H1 (cell line): ENCODE data around the gene SRSF6. TPM values are rescaled to one million over a fixed set of nuclear protein-coding genes. Genes with fewer than 3 reads are reported as not detected.

Experiments
- CTCF ChIA-PET: fragments of 300-600 bp; sonication (Branson Sonifier 250); formaldehyde crosslinking; loops from one replicate; lab custom pipeline; 2021; ENCODE audit not compliant: partially characterized antibody; lab: Charles Lee
- POLR2A ChIA-PET: fragments of 300-600 bp; sonication (Branson Sonifier 250); formaldehyde crosslinking; loops from one replicate; lab custom pipeline; 2021; ENCODE audit warnings: inconsistent platforms; ENCODE audit not compliant: partially characterized antibody; lab: Charles Lee
- DNase-seq, 2 experiments: peaks; one replicate each; pipeline versions ENCODE4 v3.0.0 to v3.0.0-alpha.2; 2010 to 2022; ENCODE audit warnings: low spot score in 2 of 2, low read depth in 1 of 2, mixed read lengths in 1 of 2
- FAIRE-seq: peaks from 2 replicates; lab custom pipeline; 2011; peaks lifted over from hg19 to GRCh38; lab: Jason Lieb, UNC
- H2AFZ ChIP-seq: 2 replicates; pipeline ENCODE4 v1.8.1; 2012; ENCODE audit warnings: low read length, inconsistent platforms
- H2AK5ac ChIP-seq: 2 replicates; pipeline ENCODE4 v1.6.1; 2013; ENCODE audit warnings: low read depth, low read length
- H2BK120ac ChIP-seq: replicated peaks from 2 replicates; pipeline ENCODE3; 2013; ENCODE audit warnings: low read depth, low read length, inconsistent platforms
- H2BK12ac ChIP-seq: 2 replicates; pipeline ENCODE4 v1.6.1; 2013; ENCODE audit warnings: low read depth, low read length
- H2BK15ac ChIP-seq: 2 replicates; pipeline ENCODE4 v1.6.1; 2013; ENCODE audit warnings: low read length
- H2BK20ac ChIP-seq: 2 replicates; pipeline ENCODE4 v1.6.1; 2013; ENCODE audit warnings: low read length
- H2BK5ac ChIP-seq: 2 replicates; pipeline ENCODE4 v1.6.1; 2013; ENCODE audit warnings: low read depth, low read length
- H3K14ac ChIP-seq: 2 replicates; pipeline ENCODE4 v1.6.1; 2013; ENCODE audit warnings: inconsistent platforms; ENCODE audit not compliant: insufficient read length
- H3K18ac ChIP-seq: 2 replicates; pipeline ENCODE4 v1.6.1; 2013; ENCODE audit warnings: low read length; ENCODE audit errors: extremely low read depth
- H3K23ac ChIP-seq: 2 replicates; pipeline ENCODE4 v1.6.1; 2013; ENCODE audit warnings: inconsistent platforms; ENCODE audit not compliant: insufficient read length
- H3K23me2 ChIP-seq: 2 replicates; pipeline ENCODE4 v1.6.1; 2013; ENCODE audit warnings: low read depth, low read length
- H3K27ac ChIP-seq: 2 replicates; pipeline ENCODE4 v1.6.1; 2011; ENCODE audit warnings: low read depth, low read length, inconsistent platforms
- H3K27me3 ChIP-seq, 4 experiments: replicated peaks in 1 of 4; 1 replicate in 1 of 4; 2 replicates in 3 of 4; pipeline versions ENCODE4 v1.6.1 to v1.8.1; 2011 to 2013; ENCODE audit warnings: low read length in 3 of 4, mild to moderate bottlenecking in 3 of 4, inconsistent platforms in 2 of 4, mixed read lengths in 2 of 4, moderate library complexity in 1 of 4; ENCODE audit not compliant: control insufficient read depth in 3 of 4, insufficient read depth in 3 of 4; ENCODE audit errors: extremely low read depth in 1 of 4
- H3K36me3 ChIP-seq, 4 experiments: 2 replicates each; pipeline versions ENCODE4 v1.6.1 to v1.8.1; 2011 to 2013; ENCODE audit warnings: mild to moderate bottlenecking in 4 of 4, low read length in 3 of 4, moderate library complexity in 2 of 4, control low read depth in 1 of 4, inconsistent platforms in 1 of 4; ENCODE audit not compliant: insufficient read depth in 4 of 4, control insufficient read depth in 2 of 4
- H3K4ac ChIP-seq: replicated peaks from 2 replicates; pipeline ENCODE3; 2013; ENCODE audit warnings: low read length, low read depth, mixed read lengths, inconsistent platforms; ENCODE audit not compliant: insufficient read length
- H3K4me1 ChIP-seq, 4 experiments: replicated peaks in 1 of 4; 1 replicate in 1 of 4; 2 replicates in 3 of 4; pipeline versions ENCODE4 v1.6.1 to v1.8.1; 2011 to 2013; ENCODE audit warnings: low read length in 3 of 4, inconsistent platforms in 2 of 4, mixed read lengths in 1 of 4; ENCODE audit not compliant: insufficient read depth in 4 of 4, control insufficient read depth in 3 of 4
- H3K4me2 ChIP-seq, 2 experiments: 2 replicates each; pipeline versions ENCODE4 v1.6.1 to v1.8.1; 2011 to 2013; ENCODE audit warnings: low read depth in 2 of 2, low read length in 2 of 2, control low read depth in 1 of 2, inconsistent platforms in 1 of 2, mild to moderate bottlenecking in 1 of 2; ENCODE audit not compliant: insufficient read depth in 1 of 2
- H3K4me3 ChIP-seq, 4 experiments: fragments of 200-600, 300-600 bp in 1 of 4; sonication (generic), shearing (Covaris generic), sonication (Bioruptor Twin) in 1 of 4; 2 replicates each; pipeline versions ENCODE4 v1.5.1 to v1.8.1; 2011 to 2016; ENCODE audit warnings: low read length in 4 of 4, low read depth in 3 of 4, control low read depth in 2 of 4, inconsistent platforms in 2 of 4, mild to moderate bottlenecking in 2 of 4, mixed read lengths in 1 of 4, moderate library complexity in 1 of 4; ENCODE audit not compliant: insufficient read depth in 2 of 4; ENCODE audit errors: extremely low read depth in 1 of 4
- H3K56ac ChIP-seq: replicated peaks from 2 replicates; pipeline ENCODE3; 2013; ENCODE audit warnings: low read depth, mild to moderate bottlenecking, mixed read lengths, low read length, inconsistent platforms; ENCODE audit not compliant: insufficient read length
- H3K79me1 ChIP-seq: 2 replicates; pipeline ENCODE4 v1.6.1; 2013; ENCODE audit warnings: low read depth, low read length, control low read depth
- H3K79me2 ChIP-seq, 2 experiments: 2 replicates each; pipeline versions ENCODE4 v1.6.1 to v1.8.1; 2012 to 2013; ENCODE audit warnings: low read length in 2 of 2, mild to moderate bottlenecking in 2 of 2, inconsistent platforms in 1 of 2; ENCODE audit not compliant: insufficient read depth in 2 of 2, control insufficient read depth in 1 of 2
- H3K9ac ChIP-seq, 4 experiments: replicated peaks in 1 of 4; 1 replicate in 1 of 4; 2 replicates in 3 of 4; pipeline versions ENCODE4 v1.6.1 to v1.8.1; 2011 to 2013; ENCODE audit warnings: low read depth in 3 of 4, low read length in 3 of 4, control low read depth in 2 of 4, mild to moderate bottlenecking in 2 of 4, moderate library complexity in 2 of 4, inconsistent platforms in 1 of 4; ENCODE audit errors: extremely low read depth in 1 of 4
- H3K9me3 ChIP-seq, 2 experiments: 2 replicates each; pipeline versions ENCODE4 v1.6.1 to v1.8.1; 2012 to 2013; ENCODE audit warnings: mild to moderate bottlenecking in 2 of 2, moderate library complexity in 2 of 2, control low read depth in 1 of 2, inconsistent platforms in 1 of 2, low read depth in 1 of 2, low read length in 1 of 2, mixed read lengths in 1 of 2; ENCODE audit not compliant: insufficient read depth in 2 of 2
- H4K20me1 ChIP-seq, 2 experiments: replicated peaks in 1 of 2; 2 replicates each; pipeline versions ENCODE3 to v1.8.1; 2011 to 2013; ENCODE audit warnings: inconsistent platforms in 2 of 2, low read length in 2 of 2, mild to moderate bottlenecking in 1 of 2; ENCODE audit not compliant: insufficient read depth in 2 of 2, control insufficient read depth in 1 of 2
- H4K5ac ChIP-seq: 2 replicates; pipeline ENCODE4 v1.6.1; 2013; ENCODE audit warnings: low read length, low read depth, mixed read lengths, inconsistent platforms; ENCODE audit not compliant: insufficient read length
- H4K8ac ChIP-seq: 2 replicates; pipeline ENCODE4 v1.8.0; 2013; ENCODE audit warnings: mild to moderate bottlenecking, moderate library complexity, low read length, inconsistent platforms; ENCODE audit not compliant: insufficient read depth; ENCODE audit errors: extremely low read depth
- H4K91ac ChIP-seq: replicated peaks from 2 replicates; pipeline ENCODE3; 2013; ENCODE audit warnings: low read length, mixed read lengths, inconsistent platforms; ENCODE audit not compliant: insufficient read length
- CBX8 ChIP-seq: fragments of 300-800, 300-1000 bp; sonication (generic); IDR thresholded peaks from 2 replicates; pipeline ENCODE4 v1.7.1; 2016; ENCODE audit warnings: low read depth, low read length, borderline replicate concordance
- FOSL1 ChIP-seq: IDR thresholded peaks from 2 replicates; pipeline ENCODE4 v1.6.1; 2011; ENCODE audit warnings: mild to moderate bottlenecking, low read depth, low read length, moderate library complexity; ENCODE audit not compliant: insufficient read depth
- MAFK ChIP-seq: IDR thresholded peaks from 2 replicates; pipeline ENCODE4 v1.6.1; 2012; ENCODE audit warnings: low read depth, mild to moderate bottlenecking, improper control_type of control experiment, low read length
- SUZ12 ChIP-seq: fragments of 200-600 bp; sonication (generic); IDR thresholded peaks from 2 replicates; pipeline ENCODE4 v1.6.1; 2012; ENCODE audit warnings: mild to moderate bottlenecking, inconsistent platforms, low read length, moderate library complexity, mixed read lengths
- WGBS, 2 experiments: shearing (Covaris generic) in 1 of 2; methylation state at CpG; one replicate each; pipeline versions ENCODE4 v1.1.6 to v1.1.7; 2013 to 2015; ENCODE audit warnings: low lambda C conversion rate in 2 of 2, mixed read lengths in 2 of 2, inconsistent platforms in 1 of 2, low coverage in 1 of 2, missing lambda C conversion rate in 1 of 2; ENCODE audit not compliant: insufficient replicate concordance in 2 of 2, insufficient coverage in 1 of 2, insufficient read length in 1 of 2; ENCODE audit errors: extremely low coverage in 1 of 2, missing lambda C conversion rate in 1 of 2; 5-methylcytosine and 5-hydroxymethylcytosine counted together
- polyA plus RNA-seq, 7 experiments: library from polyadenylated mRNA; depleted of rRNA in 3 of 7; stranded (reverse) in 5 of 7; unstranded in 2 of 7; fragments of >200 nt in 5 of 7; fragments of 200-250 nt in 2 of 7; gene quantifications; 1 replicate in 5 of 7; 2 replicates in 1 of 7; 4 replicates in 1 of 7; pipeline versions ENCODE4 v1.2.1 to v1.2.3, GENCODE V29; 2011 to 2013; ENCODE audit warnings: missing spikeins in 2 of 7, mixed read lengths in 2 of 7
- total RNA-seq: library from RNA; stranded (reverse); fragmentation: NEBNext Ultra II Directional; extraction: Animal tissue kit (Norgen Biotek cat#: 25700); gene quantifications from 2 replicates; pipeline ENCODE4 v1.2.1, GENCODE V29; 2021

SRSF6 gene
- total and polyA plus RNA-seq, 2 of the 8 experiments (the other 6 are each of a cell fraction or from before 2014, with no cell fraction given): 48.0 to 171 TPM

DNA sequence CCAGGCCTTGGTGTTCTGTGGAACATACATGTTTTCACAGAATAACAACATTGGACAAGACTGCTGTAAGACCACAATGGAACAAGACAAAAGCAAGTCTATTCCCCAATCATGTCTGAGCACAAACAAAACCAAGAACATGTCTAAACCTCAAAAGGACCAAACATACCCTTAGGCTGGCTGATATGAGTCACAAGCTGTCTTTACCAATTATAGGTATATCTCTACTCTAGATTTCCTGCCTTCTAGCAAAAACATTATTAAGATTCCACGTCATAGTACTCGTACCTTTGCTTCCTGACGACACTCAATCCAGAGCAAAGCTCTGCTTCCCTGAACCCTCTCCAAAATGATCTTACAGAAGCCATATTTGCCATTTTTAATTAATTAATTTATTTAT is 34.4 kb downstream of the SRSF6 start:
- H2AFZ ChIP-seq: no peak overlapping the region
- 91% methylated on average over 3 of the region's 3 CpGs; no CpG with 5 or more reads in 1 of the 2 experiments for WGBS, 2 experiments
- H2BK20ac ChIP-seq: no peak overlapping the region
- DNase-seq: no peak
- no peak overlapping the region for H2BK120ac ChIP-seq
- no peak overlapping the region for H3K23ac ChIP-seq
- no peak overlapping the region for H3K4me3 ChIP-seq
- H4K20me1 ChIP-seq: no peaks in the 10 kb centered on the region
- H3K14ac ChIP-seq: no peak overlapping the region
- no peak overlapping the region for H4K8ac ChIP-seq
- no peaks in the 10 kb centered on the region for H3K79me1 ChIP-seq
- no peak overlapping the region for H3K4me2 ChIP-seq
- no peaks in the 10 kb centered on the region for H3K27me3 ChIP-seq
- H3K56ac ChIP-seq: no peak overlapping the region
- H2BK12ac ChIP-seq: no peak overlapping the region
- H3K4ac ChIP-seq: no peak overlapping the region
- H3K27ac ChIP-seq: no peak overlapping the region
- H3K79me2 ChIP-seq: no peaks in the 10 kb centered on the region
- H3K9ac ChIP-seq: no peak overlapping the region
- no peak overlapping the region for H3K18ac ChIP-seq
- H2BK15ac ChIP-seq: no peak overlapping the region
- no peak overlapping the region for H2BK5ac ChIP-seq
- H2AK5ac ChIP-seq: no peak overlapping the region
- H3K9me3 ChIP-seq: peaks cover 0 to 4% of the 10 kb centered on the region in 2 experiments; a peak in 1 of 4 replicates
- H3K23me2 ChIP-seq: no peaks in the 10 kb centered on the region
- POLR2A ChIA-PET: interaction anchor here (0.6 to 4.8 kb wide), 2 partner anchors 34 to 200 kb away, joined by 3 to 24 read pairs; partner anchors contain the start of gene SRSF6
- no peaks in the 10 kb centered on the region for H3K4me1 ChIP-seq
- H4K5ac ChIP-seq: no peak overlapping the region
- H4K91ac ChIP-seq: no peak overlapping the region
- TF ChIP-seq FOSL1: no peak
- TF ChIP-seq SUZ12: no peak
- TF ChIP-seq MAFK: no peak
- no peak for TF ChIP-seq CBX8
- TF ChIP-seq, all 59 proteins: peak for 0
- FAIRE-seq: no peak
- CTCF ChIA-PET: no interaction called here
- no peaks in the 10 kb centered on the region for H3K36me3 ChIP-seq
